Stimulated activated CD8-positive, alpha-beta memory T cell treated with anti-CD3 and anti-CD28 coated beads, Interleukin-4, amount 100 ng/mL, for 1 hour (primary cell): ENCODE results near the gene UBE3C.
"Not testable (repeated sequence)": the region's sequence is repeated elsewhere in the genome, so short reads cannot be mapped to it uniquely, and the experiment has no call there.

Source experiments
- DNase-seq, 2 donors: peaks; one replicate each; pipeline ENCODE4 v3.0.0-alpha.2; 2020; ENCODE audit warnings: low read depth in 2 of 2, low spot score in 1 of 2

Gene UBE3C

GRCh38 chr7:157235357-157236333 is 96.9 kb downstream of the UBE3C start:
- DNase-seq: no peak

- DNase-seq: no peak
Measured at GRCh38 chr7:157238087-157238486, 99.4 kb downstream of the UBE3C start.

- DNase-seq: no peak
Measured at GRCh38 chr7:157239571-157240270, 101.0 kb downstream of the UBE3C start.

- DNase-seq: no peak
Measured at GRCh38 chr7:157241631-157242030, 102.9 kb downstream of the UBE3C start.

- no peak for DNase-seq
Measured at GRCh38 chr7:157244516-157245294, 106.0 kb downstream of the UBE3C start.

- no peak for DNase-seq
Measured at GRCh38 chr7:157246052-157246451, 107.3 kb downstream of the UBE3C start.

- no peak for DNase-seq
Measured at GRCh38 chr7:157248659-157249058, 109.9 kb downstream of the UBE3C start.

- DNase-seq: peak in 1 of 2 donors; percentile 19
Measured at GRCh38 chr7:157250605-157251228, 112.0 kb downstream of the UBE3C start.

- not testable (repeated sequence) for DNase-seq
Measured at GRCh38 chr7:157251817-157252216, 113.1 kb downstream of the UBE3C start.

GRCh38 chr7:157253850-157254249 is 115.1 kb downstream of the UBE3C start:
- DNase-seq: no peak

- not testable (repeated sequence) for DNase-seq
Measured at GRCh38 chr7:157254781-157255180, 116.1 kb downstream of the UBE3C start.

GRCh38 chr7:157255201-157255606 is 116.5 kb downstream of the UBE3C start:
- DNase-seq: no peak

GRCh38 chr7:157263156-157263555 is 124.4 kb downstream of the UBE3C start:
- no peak for DNase-seq

- DNase-seq: no peak
Measured at GRCh38 chr7:157265051-157265450, 126.3 kb downstream of the UBE3C start.

GRCh38 chr7:157266272-157266671 is 127.5 kb downstream of the UBE3C start:
- no peak for DNase-seq

GRCh38 chr7:157267516-157267915 is 128.8 kb downstream of the UBE3C start:
- no peak for DNase-seq

GRCh38 chr7:157267956-157268355 is 129.2 kb downstream of the UBE3C start:
- no peak for DNase-seq

- DNase-seq: no peak
Measured at GRCh38 chr7:157268540-157268939, 129.8 kb downstream of the UBE3C start.

GRCh38 chr7:157269341-157270059 is 130.8 kb downstream of the UBE3C start:
- DNase-seq: no peak

GRCh38 chr7:157270060-157270444 is 131.3 kb downstream of the UBE3C start:
- DNase-seq: no peak
